ENCODE data around the gene PTH1R. TPM values are rescaled to one million over a fixed set of nuclear protein-coding genes. Genes with fewer than 3 reads are reported as not detected.

Gene PTH1R
- total and polyA plus RNA-seq, 12 donors: 1.5 to 89.8 (median 4.2) TPM

GRCh38 chr3:46904303-46905212 lies 27.0 kb downstream of the PTH1R start:
- Histone ChIP-seq H3K4me1 (peaks cover 9 to 26% (median 17%) of the 10 kb centered on the region in 9 donors), H3K27ac (no peak overlapping the region), H3K36me3 (no peaks in the 10 kb centered on the region), H3K9me3 (no peaks in the 10 kb centered on the region), H3K27me3 (peaks cover 0 to under 1% (median 0%) of the 10 kb centered on the region in 7 donors), H3K4me3 (no peak overlapping the region)
- 90 to 92% methylated on average over 18 of the region's 18 CpGs for WGBS, 2 donors
- no peak for ATAC-seq
- DNase-seq: no peak
- intact Hi-C loops (cut with DNase I): loop anchor here in 9 of 10 donors (5.0 kb wide), 3 partner anchors 37 to 197 kb away; no protein-coding TSS in a partner anchor
- no peak for TF ChIP-seq CTCF (IDR thresholded peaks at IDR 0.05)

- no peak for ATAC-seq
- 92 to 93% methylated on average over 3 of the region's 3 CpGs for WGBS, 2 donors
- H3K27ac ChIP-seq: no peak overlapping the region
- peaks cover 9 to 25% (median 19%) of the 10 kb centered on the region in 9 donors for H3K4me1 ChIP-seq
- intact Hi-C loops (cut with DNase I): loop anchor here in 9 of 10 donors (5.0 kb wide), 3 partner anchors 38 to 198 kb away; no protein-coding TSS in a partner anchor
- H3K4me3 ChIP-seq: no peak overlapping the region
- H3K36me3 ChIP-seq: no peaks in the 10 kb centered on the region
- no peak for DNase-seq
- H3K9me3 ChIP-seq: no peaks in the 10 kb centered on the region
- no peaks in the 10 kb centered on the region for H3K27me3 ChIP-seq
- TF ChIP-seq CTCF (IDR thresholded peaks at IDR 0.05): no peak
Measured at GRCh38 chr3:46905213-46905560, 27.7 kb downstream of the PTH1R start.

GRCh38 chr3:46905661-46906451 lies 28.3 kb downstream of the PTH1R start:
- Histone ChIP-seq H3K4me1 (peaks cover 9 to 25% (median 19%) of the 10 kb centered on the region in 9 donors), H3K27me3 (no peaks in the 10 kb centered on the region), H3K9me3 (no peaks in the 10 kb centered on the region), H3K4me3 (no peak overlapping the region), H3K36me3 (no peaks in the 10 kb centered on the region), H3K27ac (no peak overlapping the region)
- no peak for DNase-seq
- intact Hi-C loops (cut with DNase I): loop anchor here in 9 of 10 donors (5.0 kb wide), 3 partner anchors 39 to 199 kb away; no protein-coding TSS in a partner anchor
- WGBS, 2 donors: 83 to 87% methylated on average over 11 of the region's 11 CpGs
- ATAC-seq: no peak
- no peak for TF ChIP-seq CTCF (IDR thresholded peaks at IDR 0.05)

GRCh38 chr3:46906471-46907058 lies 29.0 kb downstream of the PTH1R start:
- ATAC-seq: no peak
- no peak overlapping the region for H3K27ac ChIP-seq
- TF ChIP-seq CTCF (IDR thresholded peaks at IDR 0.05): no peak

More at GRCh38 chr3:46906471-46907058, 29.0 kb downstream of the PTH1R start:
- Histone ChIP-seq H3K4me1 (peaks cover 9 to 25% (median 19%) of the 10 kb centered on the region in 9 donors), H3K4me3 (no peak overlapping the region), H3K36me3 (no peaks in the 10 kb centered on the region), H3K27me3 (no peaks in the 10 kb centered on the region), H3K9me3 (no peaks in the 10 kb centered on the region)
- 77 to 82% methylated on average over 4 of the region's 4 CpGs for WGBS, 2 donors
- intact Hi-C loops (cut with DNase I): loop anchor here in 9 of 10 donors (5.0 kb wide), 3 partner anchors 39 to 199 kb away; no protein-coding TSS in a partner anchor
- DNase-seq: no peak
